ENCODE results near the gene MRAP.

The MRAP gene

GRCh38 chr21:32336711-32337110, 38.1 kb downstream of the MRAP start:
- Histone ChIP-seq H3F3A (ENCODE audit: insufficient read depth, low read length) (no peaks in the 10 kb centered on the region), H3K9ac (ENCODE audit: low read length) (no peak overlapping the region), H3K79me2 (ENCODE audit: insufficient read depth, low read length) (no peaks in the 10 kb centered on the region), H3K36me3 (ENCODE audit: insufficient read depth, low read length) (peaks cover 93% of the 10 kb centered on the region), H4K20me1 (ENCODE audit: insufficient read depth, low read length) (no peaks in the 10 kb centered on the region), H3K27ac (ENCODE audit: low read depth, low read length, poor library complexity, severe bottlenecking) (no peak overlapping the region), H3K9me3 (ENCODE audit: low read length) (no peaks in the 10 kb centered on the region), H3K27me3 (ENCODE audit: insufficient read depth, low read length) (no peaks in the 10 kb centered on the region), H3K4me1 (ENCODE audit: insufficient read depth, low read length, severe bottlenecking) (no peaks in the 10 kb centered on the region), H3K4me3 (ENCODE audit: low read depth, low read length, poor library complexity, severe bottlenecking) (no peak overlapping the region), H3K9me2 (ENCODE audit: low read depth, low read length) (no peaks in the 10 kb centered on the region), H2AFZ (ENCODE audit: low read length) (no peak overlapping the region), H3K4me2 (ENCODE audit: low read length) (no peak overlapping the region)
- no peak for TF ChIP-seq EZH2 (IDR thresholded peaks at IDR 0.05; ENCODE audit: borderline replicate concordance, low read length)
- TF ChIP-seq, protein P1, sequence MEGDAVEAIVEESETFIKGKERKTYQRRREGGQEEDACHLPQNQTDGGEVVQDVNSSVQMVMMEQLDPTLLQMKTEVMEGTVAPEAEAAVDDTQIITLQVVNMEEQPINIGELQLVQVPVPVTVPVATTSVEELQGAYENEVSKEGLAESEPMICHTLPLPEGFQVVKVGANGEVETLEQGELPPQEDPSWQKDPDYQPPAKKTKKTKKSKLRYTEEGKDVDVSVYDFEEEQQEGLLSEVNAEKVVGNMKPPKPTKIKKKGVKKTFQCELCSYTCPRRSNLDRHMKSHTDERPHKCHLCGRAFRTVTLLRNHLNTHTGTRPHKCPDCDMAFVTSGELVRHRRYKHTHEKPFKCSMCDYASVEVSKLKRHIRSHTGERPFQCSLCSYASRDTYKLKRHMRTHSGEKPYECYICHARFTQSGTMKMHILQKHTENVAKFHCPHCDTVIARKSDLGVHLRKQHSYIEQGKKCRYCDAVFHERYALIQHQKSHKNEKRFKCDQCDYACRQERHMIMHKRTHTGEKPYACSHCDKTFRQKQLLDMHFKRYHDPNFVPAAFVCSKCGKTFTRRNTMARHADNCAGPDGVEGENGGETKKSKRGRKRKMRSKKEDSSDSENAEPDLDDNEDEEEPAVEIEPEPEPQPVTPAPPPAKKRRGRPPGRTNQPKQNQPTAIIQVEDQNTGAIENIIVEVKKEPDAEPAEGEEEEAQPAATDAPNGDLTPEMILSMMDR (IDR thresholded peaks at IDR 0.05; ENCODE audit: low read length) = no peak

DNA sequence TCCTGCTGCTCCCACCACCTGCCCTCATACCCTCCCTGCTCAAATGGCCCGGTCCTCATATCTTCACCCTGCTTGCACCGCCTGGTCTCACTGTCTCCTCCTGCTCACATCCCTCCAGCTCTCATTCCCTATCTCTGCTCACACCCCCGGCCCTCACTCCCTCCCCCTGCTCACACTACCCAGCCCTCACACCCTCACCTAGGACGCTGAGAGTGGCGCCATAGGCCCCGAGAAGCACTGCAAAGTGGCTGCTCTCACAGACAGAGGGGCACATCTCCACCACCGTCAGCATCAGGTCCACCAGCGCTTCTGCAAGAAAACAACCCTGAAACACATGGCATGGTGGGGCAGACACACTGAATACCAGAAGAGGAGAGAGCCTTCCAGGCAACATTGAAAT, 38.6 kb downstream of the MRAP start:
- Histone ChIP-seq H4K20me1 (ENCODE audit: insufficient read depth, low read length) (no peaks in the 10 kb centered on the region), H3K27ac (ENCODE audit: low read depth, low read length, poor library complexity, severe bottlenecking) (no peak overlapping the region), H3K9me3 (ENCODE audit: low read length) (no peaks in the 10 kb centered on the region), H3K27me3 (ENCODE audit: insufficient read depth, low read length) (no peaks in the 10 kb centered on the region), H3K36me3 (ENCODE audit: insufficient read depth, low read length) (peaks cover 93% of the 10 kb centered on the region), H2AFZ (ENCODE audit: low read length) (no peak overlapping the region), H3K79me2 (ENCODE audit: insufficient read depth, low read length) (no peaks in the 10 kb centered on the region), H3K4me2 (ENCODE audit: low read length) (no peak overlapping the region), H3F3A (ENCODE audit: insufficient read depth, low read length) (no peaks in the 10 kb centered on the region), H3K4me1 (ENCODE audit: insufficient read depth, low read length, severe bottlenecking) (no peaks in the 10 kb centered on the region), H3K4me3 (ENCODE audit: low read depth, low read length, poor library complexity, severe bottlenecking) (no peak overlapping the region), H3K9ac (ENCODE audit: low read length) (no peak overlapping the region), H3K9me2 (ENCODE audit: low read depth, low read length) (no peaks in the 10 kb centered on the region)
- TF ChIP-seq, protein P1 (IDR thresholded peaks at IDR 0.05; ENCODE audit: low read length) = no peak
- no peak for TF ChIP-seq EZH2 (IDR thresholded peaks at IDR 0.05; ENCODE audit: borderline replicate concordance, low read length)

- Histone ChIP-seq H3K9ac (ENCODE audit: low read length) (no peak overlapping the region), H2AFZ (ENCODE audit: low read length) (no peak overlapping the region), H3F3A (ENCODE audit: insufficient read depth, low read length) (no peaks in the 10 kb centered on the region), H3K27me3 (ENCODE audit: insufficient read depth, low read length) (no peaks in the 10 kb centered on the region), H4K20me1 (ENCODE audit: insufficient read depth, low read length) (no peaks in the 10 kb centered on the region), H3K9me3 (ENCODE audit: low read length) (no peaks in the 10 kb centered on the region), H3K4me1 (ENCODE audit: insufficient read depth, low read length, severe bottlenecking) (no peaks in the 10 kb centered on the region), H3K9me2 (ENCODE audit: low read depth, low read length) (no peaks in the 10 kb centered on the region), H3K27ac (ENCODE audit: low read depth, low read length, poor library complexity, severe bottlenecking) (no peak overlapping the region), H3K4me2 (ENCODE audit: low read length) (no peak overlapping the region), H3K79me2 (ENCODE audit: insufficient read depth, low read length) (no peaks in the 10 kb centered on the region), H3K4me3 (ENCODE audit: low read depth, low read length, poor library complexity, severe bottlenecking) (no peak overlapping the region), H3K36me3 (ENCODE audit: insufficient read depth, low read length) (peaks cover 93% of the 10 kb centered on the region)
- TF ChIP-seq, protein P1 (IDR thresholded peaks at IDR 0.05; ENCODE audit: low read length) = no peak
- no peak for TF ChIP-seq EZH2 (IDR thresholded peaks at IDR 0.05; ENCODE audit: borderline replicate concordance, low read length)
Observed at GRCh38 chr21:32338209-32338921, 39.7 kb downstream of the MRAP start.
